ENCODE results near the gene CLIP4. TPM values are rescaled to one million over a fixed set of nuclear protein-coding genes. Genes with fewer than 3 reads are reported as not detected.

The CLIP4 gene
- total and polyA plus RNA-seq, 4 experiments from 2014 or later, result 23.1 to 69.2 (median 44.9) TPM

DNA sequence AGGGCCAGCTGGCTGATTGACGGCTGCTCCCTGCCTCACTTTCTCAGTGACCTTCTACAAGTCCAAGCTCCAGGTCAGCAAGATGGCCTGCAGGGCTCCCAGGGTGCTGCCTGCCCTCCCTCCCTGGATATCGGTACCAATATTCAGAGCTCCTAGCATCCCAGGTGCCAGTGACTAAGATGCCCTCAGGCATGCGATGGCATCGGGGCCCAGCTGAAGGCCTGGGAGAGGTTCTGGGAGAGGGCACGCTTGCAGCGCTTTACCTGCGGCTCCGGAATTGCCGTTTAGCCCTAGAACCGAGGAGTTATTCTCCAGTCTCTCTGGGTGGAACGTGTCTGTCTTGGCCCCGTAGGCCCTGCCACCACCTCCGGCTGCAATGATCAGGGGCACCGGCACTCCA lies 116.8 kb downstream of the CLIP4 start:
- Histone ChIP-seq H3K4me1 (ENCODE audit: insufficient read depth, low read length) (no peaks in the 10 kb centered on the region), H3K36me3 (ENCODE audit: insufficient read depth, low read length) (no peaks in the 10 kb centered on the region), H3K4me3 (ENCODE audit: low read length in 2 of 2) (no peak overlapping the region), H3K27me3 (ENCODE audit: insufficient read depth, low read length) (no peaks in the 10 kb centered on the region), H3K9me3 (ENCODE audit: control insufficient read depth in 1 of 2, low read length in 2 of 2) (no peaks in the 10 kb centered on the region), H3K27ac (ENCODE audit: low read depth, low read length) (no peak overlapping the region)
- Mint-ChIP-seq H3K4me3 (no peak overlapping the region), H3K36me3 (no peaks in the 10 kb centered on the region), H3K9me3 (peaks cover 0 to 1% (median 0%) of the 10 kb centered on the region in 8 donors), H3K4me1 (no peaks in the 10 kb centered on the region), H3K27ac (no peak overlapping the region), H3K27me3 (peaks cover 10 to 14% of the 10 kb centered on the region in 2 donors)
- intact Hi-C loops (cut with micrococcal nuclease), result no loop called here
- CTCF ChIA-PET (ENCODE audit: partially characterized antibody), result no interaction called here
- POLR2A ChIA-PET (ENCODE audit: partially characterized antibody), result no interaction called here
- DNase-seq, result no peak

DNA sequence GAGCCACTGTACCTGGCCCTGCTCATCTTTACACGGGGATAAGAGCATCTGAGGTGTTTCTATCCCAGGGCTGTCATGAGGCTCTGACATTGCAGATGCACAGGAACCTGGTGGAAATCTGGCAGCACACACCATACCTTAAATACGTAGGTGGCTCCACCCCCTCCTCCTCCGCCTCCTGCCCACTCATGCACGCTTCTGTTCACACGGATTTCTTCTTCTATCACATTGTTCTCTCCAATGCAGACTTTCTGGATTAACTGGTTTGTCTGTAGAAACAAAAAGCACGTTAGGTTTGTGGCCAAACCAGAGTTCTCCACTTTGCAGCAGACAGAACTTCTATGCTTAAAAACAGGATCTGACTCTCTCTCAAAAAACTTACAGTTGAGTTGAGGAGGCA lies 118.2 kb downstream of the CLIP4 start:
- peaks cover 0 to 1% (median 0%) of the 10 kb centered on the region in 8 donors for H3K9me3 Mint-ChIP-seq
- ChIA-PET POLR2A (ENCODE audit: partially characterized antibody) (no interaction called here), CTCF (ENCODE audit: partially characterized antibody) (no interaction called here)
- no peak overlapping the region for H3K4me3 Mint-ChIP-seq
- H3K4me3 ChIP-seq (ENCODE audit: low read length in 2 of 2), result no peak overlapping the region
- no peaks in the 10 kb centered on the region for H3K27me3 ChIP-seq (ENCODE audit: insufficient read depth, low read length)
- no peaks in the 10 kb centered on the region for H3K4me1 ChIP-seq (ENCODE audit: insufficient read depth, low read length)
- no peak overlapping the region for H3K27ac Mint-ChIP-seq
- no peaks in the 10 kb centered on the region for H3K36me3 Mint-ChIP-seq
- H3K36me3 ChIP-seq (ENCODE audit: insufficient read depth, low read length), result no peaks in the 10 kb centered on the region
- peaks cover 11 to 13% of the 10 kb centered on the region in 2 donors for H3K27me3 Mint-ChIP-seq
- no peaks in the 10 kb centered on the region for H3K4me1 Mint-ChIP-seq
- no peak for DNase-seq
- H3K9me3 ChIP-seq (ENCODE audit: control insufficient read depth in 1 of 2, low read length in 2 of 2), result no peaks in the 10 kb centered on the region
- no peak overlapping the region for H3K27ac ChIP-seq (ENCODE audit: low read depth, low read length)
- intact Hi-C loops (cut with micrococcal nuclease), result no loop called here

DNA sequence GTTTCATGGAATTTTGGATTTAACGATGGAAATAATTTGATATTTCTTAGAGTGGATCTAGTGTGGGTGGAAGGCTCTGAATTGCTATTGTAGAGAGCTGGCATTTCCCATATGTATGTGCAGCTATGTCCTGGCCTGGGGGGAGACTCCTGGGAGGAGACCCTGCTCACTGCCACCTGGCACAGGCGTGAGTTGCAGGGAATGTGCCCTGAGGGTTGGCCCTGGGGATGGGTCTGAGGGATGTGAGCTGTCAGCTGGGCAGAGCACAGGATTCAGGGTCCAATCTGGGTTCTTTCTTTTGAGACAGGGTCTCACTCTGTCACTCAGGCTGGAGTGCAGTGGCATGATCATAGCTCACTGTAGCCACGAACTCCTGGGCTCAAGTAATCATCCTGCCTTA lies 120.2 kb downstream of the CLIP4 start:
- Mint-ChIP-seq H3K36me3 (no peaks in the 10 kb centered on the region), H3K27me3 (peaks cover 14 to 17% of the 10 kb centered on the region in 2 donors), H3K27ac (no peak overlapping the region), H3K4me1 (no peaks in the 10 kb centered on the region), H3K4me3 (no peak overlapping the region), H3K9me3 (peaks cover 0 to 1% (median 0%) of the 10 kb centered on the region in 8 donors)
- Histone ChIP-seq H3K27ac (ENCODE audit: low read depth, low read length) (no peak overlapping the region), H3K4me1 (ENCODE audit: insufficient read depth, low read length) (no peaks in the 10 kb centered on the region), H3K9me3 (ENCODE audit: control insufficient read depth in 1 of 2, low read length in 2 of 2) (no peaks in the 10 kb centered on the region), H3K4me3 (ENCODE audit: low read length in 2 of 2) (no peak overlapping the region), H3K36me3 (ENCODE audit: insufficient read depth, low read length) (no peaks in the 10 kb centered on the region), H3K27me3 (ENCODE audit: insufficient read depth, low read length) (no peaks in the 10 kb centered on the region)
- intact Hi-C loops (cut with micrococcal nuclease), result no loop called here
- POLR2A ChIA-PET (ENCODE audit: partially characterized antibody), result no interaction called here
- DNase-seq, result no peak
- CTCF ChIA-PET (ENCODE audit: partially characterized antibody), result interaction anchor here (0.5 kb wide), 1 partner anchor 1351 kb away, joined by 3 read pairs; no protein-coding TSS in a partner anchor

DNA sequence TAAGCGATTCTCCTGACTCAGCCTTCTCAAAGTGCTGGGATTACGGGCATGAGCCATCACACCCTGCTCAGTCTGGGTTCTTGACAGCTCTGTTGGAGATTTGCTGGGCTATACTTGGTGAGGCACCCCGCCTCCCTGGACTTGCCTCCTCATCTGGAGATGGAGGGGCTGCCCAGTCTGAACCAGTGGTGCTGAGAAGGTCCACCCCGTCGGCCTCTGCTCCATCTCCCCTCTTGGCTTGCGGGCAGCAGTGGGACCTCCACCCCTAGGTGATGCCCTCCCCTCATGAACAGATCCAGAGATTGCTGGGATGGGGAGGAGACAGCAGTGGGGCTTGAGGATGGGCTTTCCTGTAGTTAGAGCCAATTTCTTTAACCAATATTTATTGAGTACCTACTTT lies 120.9 kb downstream of the CLIP4 start:
- H3K27ac ChIP-seq (ENCODE audit: low read depth, low read length), result no peak overlapping the region
- intact Hi-C loops (cut with micrococcal nuclease), result no loop called here
- H3K4me3 ChIP-seq (ENCODE audit: low read length in 2 of 2), result no peak overlapping the region
- Mint-ChIP-seq H3K4me1 (no peaks in the 10 kb centered on the region), H3K9me3 (peaks cover 0 to 1% (median 0%) of the 10 kb centered on the region in 8 donors), H3K4me3 (no peak overlapping the region), H3K27ac (no peak overlapping the region), H3K36me3 (no peaks in the 10 kb centered on the region), H3K27me3 (peaks cover 12 to 20% of the 10 kb centered on the region in 2 donors)
- H3K4me1 ChIP-seq (ENCODE audit: insufficient read depth, low read length), result no peaks in the 10 kb centered on the region
- H3K36me3 ChIP-seq (ENCODE audit: insufficient read depth, low read length), result no peaks in the 10 kb centered on the region
- ChIA-PET POLR2A (ENCODE audit: partially characterized antibody) (no interaction called here), CTCF (ENCODE audit: partially characterized antibody) (no interaction called here)
- no peaks in the 10 kb centered on the region for H3K27me3 ChIP-seq (ENCODE audit: insufficient read depth, low read length)
- no peaks in the 10 kb centered on the region for H3K9me3 ChIP-seq (ENCODE audit: control insufficient read depth in 1 of 2, low read length in 2 of 2)
- DNase-seq, result no peak

DNA sequence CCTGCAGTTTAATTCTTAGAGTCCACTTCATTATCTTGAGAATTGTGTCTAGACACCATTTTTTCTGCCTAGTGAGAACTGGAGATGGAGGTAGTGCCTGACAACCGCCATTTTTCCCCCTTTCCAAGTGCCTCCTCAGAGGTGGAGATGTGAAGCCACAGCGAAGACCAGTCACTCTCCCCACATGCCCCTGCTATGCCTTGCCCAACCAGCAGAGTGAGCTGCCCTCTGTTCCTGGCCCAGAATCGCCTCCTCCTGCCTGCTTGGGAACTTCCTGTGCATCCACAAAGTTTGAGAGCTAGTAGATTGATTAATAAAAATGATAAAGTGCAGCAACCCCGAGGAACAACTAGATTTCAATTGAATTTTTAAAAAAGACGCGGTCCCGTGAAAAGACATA lies 123.3 kb downstream of the CLIP4 start:
- H3K9me3 ChIP-seq (ENCODE audit: control insufficient read depth in 1 of 2, low read length in 2 of 2), result no peaks in the 10 kb centered on the region
- CTCF ChIA-PET (ENCODE audit: partially characterized antibody), result no interaction called here

More for the DNA sequence above, 123.3 kb downstream of the CLIP4 start:
- no peak for DNase-seq
- peaks cover 0 to 1% (median 0%) of the 10 kb centered on the region in 8 donors for H3K9me3 Mint-ChIP-seq
- Histone ChIP-seq H3K27me3 (ENCODE audit: insufficient read depth, low read length) (no peaks in the 10 kb centered on the region), H3K4me1 (ENCODE audit: insufficient read depth, low read length) (no peaks in the 10 kb centered on the region), H3K4me3 (ENCODE audit: low read length in 2 of 2) (no peak overlapping the region), H3K36me3 (ENCODE audit: insufficient read depth, low read length) (no peaks in the 10 kb centered on the region), H3K27ac (ENCODE audit: low read depth, low read length) (no peak overlapping the region)
- H3K27me3 Mint-ChIP-seq, result peaks cover 14 to 25% of the 10 kb centered on the region in 2 donors
- H3K36me3 Mint-ChIP-seq, result no peaks in the 10 kb centered on the region
- no peak overlapping the region for H3K4me3 Mint-ChIP-seq
- no peaks in the 10 kb centered on the region for H3K4me1 Mint-ChIP-seq
- H3K27ac Mint-ChIP-seq, result no peak overlapping the region
- intact Hi-C loops (cut with micrococcal nuclease), result no loop called here
- POLR2A ChIA-PET (ENCODE audit: partially characterized antibody), result no interaction called here

Other genes with a start within 250 kb of the CLIP4 start
- 10 to 100 TPM; 17.4 TPM for gene TRMT61B, start 245.1 kb upstream of the CLIP4 start, total RNA-seq
- 10 to 100 TPM; 23.7 to 24.3 TPM for gene TRMT61B, start 245.1 kb upstream of the CLIP4 start, polyA plus RNA-seq
- 10 to 100 TPM; 52.9 to 57.5 TPM for gene WDR43, start 220.7 kb upstream of the CLIP4 start, total RNA-seq
- 10 to 100 TPM; 36.2 to 57.9 TPM for gene WDR43, start 220.7 kb upstream of the CLIP4 start, polyA plus RNA-seq
- 1 to 10 TPM; 1.8 to 2.7 TPM for gene TOGARAM2, start 134.1 kb upstream of the CLIP4 start, total RNA-seq
- 1 to 10 TPM in 1 of 2 donors, under 1 TPM in 1; 0.46 to 1.6 TPM for gene TOGARAM2, start 134.1 kb upstream of the CLIP4 start, polyA plus RNA-seq
- not detected for gene PCARE, start 40.9 kb upstream of the CLIP4 start, total RNA-seq
- gene PCARE, start 40.9 kb upstream of the CLIP4 start, polyA plus RNA-seq, result not detected

All from CD4-positive, alpha-beta memory T cell (primary cell).